GM13977 (cell line): ENCODE results near the gene CRYBA4.

ENCODE experiments used
- DNase-seq: peaks from one replicate; pipeline ENCODE4 v3.0.0; 2012; ENCODE audit warnings: low spot score
- CTCF ChIP-seq: IDR thresholded peaks from 2 replicates; pipeline ENCODE4 v1.5.1; 2012; ENCODE audit warnings: mild to moderate bottlenecking, control low read depth; ENCODE audit not compliant: insufficient read depth; ENCODE audit errors: extremely low read depth, missing control alignments
- in situ Hi-C: fragments of 300-500 bp; cut with MboI; formaldehyde crosslinking; loops from one replicate; pipeline ENCODE4 v1.12.0; 2022; ENCODE audit warnings: low sequenced_read_pairs, low pct_unique_long_range_greater_than_20kb, mixed read lengths, inconsistent platforms; ENCODE audit not compliant: unreplicated experiment

Gene CRYBA4

DNA sequence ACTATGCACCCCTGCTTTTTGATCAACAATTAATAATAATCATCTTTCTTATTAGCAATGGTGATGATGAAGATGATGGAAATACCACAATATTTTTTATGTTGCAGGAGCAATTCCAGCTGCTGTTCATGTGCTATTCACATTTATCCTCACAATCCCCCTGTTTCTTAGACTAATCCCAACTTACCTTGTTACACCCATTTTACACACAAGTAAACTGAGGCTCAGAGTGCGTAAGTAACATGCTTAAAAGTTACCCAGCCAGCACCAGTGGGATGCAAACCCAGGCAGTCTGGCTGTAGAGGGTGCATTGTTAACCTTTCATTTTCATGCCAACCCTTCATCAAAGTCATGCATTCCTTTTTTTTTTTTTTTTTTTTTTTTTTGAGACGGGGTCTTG lies 1.6 kb upstream of the CRYBA4 start:
- in situ Hi-C loops: no loop called here
- TF ChIP-seq CTCF: no peak
- no peak for DNase-seq

- in situ Hi-C loops: no loop called here
- TF ChIP-seq CTCF: no peak
- DNase-seq: no peak
Measured at GRCh38 chr22:26623984-26624383, 2.2 kb downstream of the CRYBA4 start.

DNA sequence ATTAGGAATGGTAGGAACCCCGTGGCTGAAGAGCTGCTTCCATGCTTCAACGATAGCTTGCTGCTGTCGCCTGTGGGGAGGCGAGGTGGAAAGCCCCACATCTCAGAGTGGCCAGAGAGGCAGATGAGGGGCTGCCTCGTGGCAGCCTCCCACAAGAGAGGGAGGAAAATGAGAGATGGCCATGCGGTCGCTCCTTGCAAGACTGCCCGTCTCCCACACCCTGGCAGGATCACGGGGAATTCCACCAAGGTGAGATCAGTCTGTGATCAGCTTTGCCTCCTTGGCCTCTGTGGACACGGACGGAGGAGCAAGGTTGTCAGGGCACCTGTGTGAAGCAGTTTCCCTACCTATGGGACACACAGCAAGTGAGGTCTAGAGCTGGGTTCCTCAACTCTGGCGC lies 3.0 kb downstream of the CRYBA4 start:
- in situ Hi-C loops: no loop called here
- no peak for DNase-seq
- TF ChIP-seq CTCF: no peak

GRCh38 chr22:26629988-26630761 lies 8.4 kb downstream of the CRYBA4 start:
- no peak for TF ChIP-seq CTCF
- in situ Hi-C loops: no loop called here
- no peak for DNase-seq

- no peak for DNase-seq
- in situ Hi-C loops: no loop called here
- no peak for TF ChIP-seq CTCF
Measured at GRCh38 chr22:26631282-26631681, 9.5 kb downstream of the CRYBA4 start.

- in situ Hi-C loops: no loop called here
- DNase-seq: no peak
- no peak for TF ChIP-seq CTCF
Measured at GRCh38 chr22:26632422-26633155, 10.8 kb downstream of the CRYBA4 start.
